Liver (tissue), 9 donors: ENCODE results near the gene TMED3. TPM values are rescaled to one million over a fixed set of nuclear protein-coding genes. Genes with fewer than 3 reads are reported as not detected.

Experiments
- DNase-seq: peaks from one replicate; pipeline ENCODE4 v3.0.0-alpha.2; 2017; ENCODE audit warnings: low spot score
- H3K27ac ChIP-seq, 2 donors: one replicate each; pipeline ENCODE4 v1.7.0; 2013; ENCODE audit warnings: inconsistent platforms in 2 of 2, low read length in 2 of 2, control low read depth in 1 of 2, low read depth in 1 of 2, mild to moderate bottlenecking in 1 of 2
- H3K27me3 ChIP-seq, 4 donors: one replicate each; pipeline versions ENCODE4 v1.6.1 to v1.7.0; 2013; ENCODE audit warnings: low read length in 3 of 4, inconsistent platforms in 1 of 4, mild to moderate bottlenecking in 1 of 4, moderate library complexity in 1 of 4; ENCODE audit not compliant: control insufficient read depth in 4 of 4, insufficient read depth in 4 of 4
- H3K36me3 ChIP-seq, 4 donors: one replicate each; pipeline versions ENCODE4 v1.6.1 to v1.7.0; 2013; ENCODE audit warnings: low read length in 3 of 4, mild to moderate bottlenecking in 3 of 4, low read depth in 1 of 4, moderate library complexity in 1 of 4; ENCODE audit not compliant: control insufficient read depth in 4 of 4, insufficient read depth in 3 of 4
- H3K4me1 ChIP-seq, 4 donors: one replicate each; pipeline versions ENCODE4 v1.6.1 to v1.7.0; 2013; ENCODE audit warnings: low read length in 3 of 4, mild to moderate bottlenecking in 3 of 4, moderate library complexity in 1 of 4; ENCODE audit not compliant: control insufficient read depth in 4 of 4, insufficient read depth in 4 of 4
- H3K4me3 ChIP-seq, 3 donors: one replicate each; pipeline versions ENCODE4 v1.6.1 to v1.7.0; 2013; ENCODE audit warnings: low read length in 3 of 3, control low read depth in 1 of 3, low read depth in 1 of 3, mild to moderate bottlenecking in 1 of 3
- H3K9ac ChIP-seq, 2 donors: one replicate each; pipeline ENCODE4 v1.7.0; 2013; ENCODE audit warnings: low read length in 2 of 2, mild to moderate bottlenecking in 2 of 2, moderate library complexity in 2 of 2, control low read depth in 1 of 2, low read depth in 1 of 2
- H3K9me3 ChIP-seq, 4 donors: one replicate each; pipeline versions ENCODE4 v1.6.1 to v1.7.0; 2013; ENCODE audit warnings: low read length in 3 of 4; ENCODE audit not compliant: control insufficient read depth in 4 of 4
- ATF3 ChIP-seq: IDR thresholded peaks from 2 replicates; pipeline ENCODE4 v1.6.1; 2016; ENCODE audit warnings: antibody characterized with exemption
- CTCF ChIP-seq: fragments of 150-350 bp; IDR thresholded peaks from 2 replicates; pipeline ENCODE4 v1.5.1; 2017; ENCODE audit warnings: improper control_type of control experiment, low read depth, low read length; ENCODE audit not compliant: missing input control
- EGR1 ChIP-seq, 2 donors: IDR thresholded peaks; 2 replicates each; pipeline ENCODE4 v1.6.1; 2016 to 2018; ENCODE audit warnings: antibody characterized with exemption in 2 of 2, low read depth in 2 of 2
- FOXA1 ChIP-seq: IDR thresholded peaks from 2 replicates; pipeline ENCODE4 v1.6.1; 2016; ENCODE audit warnings: antibody characterized with exemption
- FOXA2 ChIP-seq: IDR thresholded peaks from 2 replicates; pipeline ENCODE4 v1.6.1; 2016; ENCODE audit warnings: antibody characterized with exemption
- GABPA ChIP-seq, 2 donors: IDR thresholded peaks in 1 of 2; conservative IDR thresholded peaks in 1 of 2; 2 replicates each; pipeline ENCODE4 v1.6.1; 2016; ENCODE audit warnings: antibody characterized with exemption in 2 of 2, mild to moderate bottlenecking in 1 of 2, moderate library complexity in 1 of 2
- HNF4A ChIP-seq, 2 donors: conservative IDR thresholded peaks; 2 replicates each; pipeline ENCODE4 v1.6.1; 2016; ENCODE audit warnings: antibody characterized with exemption in 2 of 2, mild to moderate bottlenecking in 2 of 2
- HNF4G ChIP-seq: IDR thresholded peaks from 2 replicates; pipeline ENCODE4 v1.6.1; 2016; ENCODE audit warnings: antibody characterized with exemption
- JUND ChIP-seq, 2 donors: IDR thresholded peaks; 2 replicates each; pipeline ENCODE4 v1.6.1; 2016; ENCODE audit warnings: antibody characterized with exemption in 2 of 2
- NR2F2 ChIP-seq: IDR thresholded peaks from 2 replicates; pipeline ENCODE4 v1.6.1; 2016; ENCODE audit warnings: antibody characterized with exemption
- RAD21 ChIP-seq, 2 donors: IDR thresholded peaks; 2 replicates each; pipeline ENCODE4 v1.6.1; 2016; ENCODE audit warnings: antibody characterized with exemption in 2 of 2, mild to moderate bottlenecking in 2 of 2
- RXRA ChIP-seq, 2 donors: IDR thresholded peaks; 2 replicates each; pipeline ENCODE4 v1.6.1; 2017 to 2018; ENCODE audit warnings: antibody characterized with exemption in 2 of 2, mild to moderate bottlenecking in 1 of 2
- SP1 ChIP-seq: IDR thresholded peaks from 2 replicates; pipeline ENCODE4 v1.6.1; 2018; ENCODE audit warnings: antibody characterized with exemption, mild to moderate bottlenecking
- TAF1 ChIP-seq: conservative IDR thresholded peaks from 2 replicates; pipeline ENCODE4 v1.6.1; 2016; ENCODE audit warnings: antibody characterized with exemption, mild to moderate bottlenecking
- ZBTB33 ChIP-seq: IDR thresholded peaks from 2 replicates; pipeline ENCODE4 v1.6.1; 2016; ENCODE audit warnings: antibody characterized with exemption
- WGBS: extraction: QIAGEN DNeasy Blood & Tissue Kit; methylation state at CpG from one replicate; pipeline ENCODE4 v1.1.7; 2013; 5-methylcytosine and 5-hydroxymethylcytosine counted together
- polyA plus RNA-seq, 2 donors: library from polyadenylated mRNA; stranded (reverse) in 1 of 2; unstranded in 1 of 2; fragments of 200-250 nt in 1 of 2; fragments of >200 nt in 1 of 2; fragmentation: Nextera tagmentation in 1 of 2; extraction: Ambion mirVana in 1 of 2; gene quantifications; one replicate each; pipeline versions ENCODE4 v1.2.1 to v1.2.3, GENCODE V29; 2013 to 2015
- total RNA-seq, 2 donors: library from RNA; depleted of rRNA; stranded (reverse); fragments of >200 nt; gene quantifications; one replicate each; pipeline ENCODE4 v1.2.3, GENCODE V29; 2014
- donor health status: healthy.
- donor health status: healthy.
- donor health status: healthy.
- donor health status: healthy.
- donor health status: healthy.

The TMED3 gene
- total and polyA plus RNA-seq, 4 donors = 11.0 to 28.1 (median 14.0) TPM

GRCh38 chr15:79265167-79265566 lies 45.7 kb upstream of the TMED3 start (continued):
- no peak for TF ChIP-seq SP1

GRCh38 chr15:79265987-79266579 lies 44.8 kb upstream of the TMED3 start:
- H3K4me3 ChIP-seq = no peak overlapping the region
- no peaks in the 10 kb centered on the region for H3K4me1 ChIP-seq
- H3K9me3 ChIP-seq = no peaks in the 10 kb centered on the region
- H3K36me3 ChIP-seq = no peaks in the 10 kb centered on the region
- H3K9ac ChIP-seq = no peak overlapping the region
- WGBS = 83% methylated on average over 3 of the region's 3 CpGs
- no peak overlapping the region for H3K27ac ChIP-seq
- no peak for TF ChIP-seq RXRA (IDR thresholded peaks at IDR 0.05)
- no peak for TF ChIP-seq NR2F2
- TF ChIP-seq FOXA1 = no peak
- no peak for TF ChIP-seq CTCF
- no peak for TF ChIP-seq ATF3
- no peak for TF ChIP-seq ZBTB33
- no peak for TF ChIP-seq FOXA2
- no peak for TF ChIP-seq SP1
- no peak for TF ChIP-seq HNF4G
- TF ChIP-seq GABPA (IDR thresholded peaks at IDR 0.05 in 1 of 2, conservative IDR thresholded peaks at IDR 0.05 in 1 of 2) = no peak
- no peak for TF ChIP-seq EGR1 (IDR thresholded peaks at IDR 0.05; ENCODE audit: low read depth in 2 of 2)
- no peak for TF ChIP-seq HNF4A (conservative IDR thresholded peaks at IDR 0.05)
- H3K27me3 ChIP-seq = peaks cover 0 to 3% (median 0%) of the 10 kb centered on the region in 4 donors
- DNase-seq = no peak

GRCh38 chr15:79282371-79283251 lies 28.3 kb upstream of the TMED3 start, which contains the start of gene ANKRD34C:
TSS of gene ANKRD34C (plus strand) at chr15:79282722. CDS start at chr15:79293285, 10,563 bp downstream.
- Histone ChIP-seq H3K4me1 (peaks cover 0 to 2% (median 0%) of the 10 kb centered on the region in 4 donors), H3K36me3 (no peaks in the 10 kb centered on the region), H3K9ac (no peak within 1 kb of the TSS), H3K27me3 (peaks cover 3 to 23% (median 6%) of the 10 kb centered on the region in 4 donors), H3K27ac (no peak within 1 kb of the TSS), H3K4me3 (no peak within 1 kb of the TSS), H3K9me3 (peaks cover 0 to 5% (median 4%) of the 10 kb centered on the region in 4 donors)
- WGBS = 14% methylated on average over 56 of the region's 56 CpGs
- TF ChIP-seq CTCF = no peak
- no peak for TF ChIP-seq TAF1
- no peak for TF ChIP-seq HNF4A (conservative IDR thresholded peaks at IDR 0.05)
- no peak for TF ChIP-seq JUND (IDR thresholded peaks at IDR 0.05)
- TF ChIP-seq FOXA1 = no peak
- no peak for TF ChIP-seq RAD21 (IDR thresholded peaks at IDR 0.05)
- no peak for TF ChIP-seq EGR1 (IDR thresholded peaks at IDR 0.05; ENCODE audit: low read depth in 2 of 2)
- DNase-seq = no peak
